Stromal cell of bone marrow (primary cell): ENCODE results near the gene RBM3.
A peak's percentile ranks its signal among the peaks of the same experiment; 100 is the strongest.
"Not testable (repeated sequence)": the region's sequence is repeated elsewhere in the genome, so short reads cannot be mapped to it uniquely, and the experiment has no call there.

Experiments
- DNase-seq: peaks from one replicate; pipeline ENCODE4 v3.0.0-alpha.2; 2012; ENCODE audit warnings: low read depth

Gene RBM3

GRCh38 chrX:48574270-48575266 lies at the start of gene RBM3:
Gene RBM3, plus strand, starts transcription at chrX:48574484. Its CDS starts 697 bp downstream, at chrX:48575181.
- peak; percentile 84 for DNase-seq

- DNase-seq: not testable (repeated sequence)
Measured at GRCh38 chrX:48525853-48526252, 48.4 kb upstream of the RBM3 start.

- DNase-seq: no peak
Measured at GRCh38 chrX:48530736-48531135, 43.5 kb upstream of the RBM3 start.

GRCh38 chrX:48531358-48531959 lies 42.8 kb upstream of the RBM3 start:
- DNase-seq: peak; percentile 66

GRCh38 chrX:48532161-48532560 lies 42.1 kb upstream of the RBM3 start:
- DNase-seq: no peak

- DNase-seq: no peak
Measured at GRCh38 chrX:48533165-48533564, 41.1 kb upstream of the RBM3 start.

- DNase-seq: no peak
Measured at GRCh38 chrX:48538641-48539344, 35.5 kb upstream of the RBM3 start.

- peak; percentile 87 for DNase-seq
Measured at GRCh38 chrX:48539345-48540027, 34.8 kb upstream of the RBM3 start, which contains the start of gene TBC1D25. Gene TBC1D25, plus strand, starts transcription at chrX:48539714. Its CDS starts 84 bp downstream, at chrX:48539798.

GRCh38 chrX:48540028-48540375 lies 34.3 kb upstream of the RBM3 start:
- no peak for DNase-seq

GRCh38 chrX:48540480-48540879 lies 33.8 kb upstream of the RBM3 start:
- DNase-seq: no peak

GRCh38 chrX:48541140-48541814 lies 33.0 kb upstream of the RBM3 start:
- no peak for DNase-seq

GRCh38 chrX:48548871-48549270 lies 25.4 kb upstream of the RBM3 start:
- no peak for DNase-seq

- not testable (repeated sequence) for DNase-seq
Measured at GRCh38 chrX:48555731-48556325, 18.5 kb upstream of the RBM3 start.

- peak; percentile 69 for DNase-seq
Measured at GRCh38 chrX:48558271-48558670, 16.0 kb upstream of the RBM3 start.

- no peak for DNase-seq
Measured at GRCh38 chrX:48559636-48560035, 14.6 kb upstream of the RBM3 start.

GRCh38 chrX:48560056-48560455 lies 14.2 kb upstream of the RBM3 start:
- DNase-seq: no peak

- DNase-seq: no peak
Measured at GRCh38 chrX:48560681-48561080, 13.6 kb upstream of the RBM3 start.

- DNase-seq: peak; percentile 26
Measured at GRCh38 chrX:48569958-48570357, 4.3 kb upstream of the RBM3 start.

GRCh38 chrX:48573690-48574269 lies 504 bp upstream of the RBM3 start:
- DNase-seq: no peak

GRCh38 chrX:48575642-48576041 lies 1.4 kb downstream of the RBM3 start:
- DNase-seq: no peak

- DNase-seq: no peak
Measured at GRCh38 chrX:48576108-48576507, 1.8 kb downstream of the RBM3 start.
